HEK293 (cell line): Measurements from ENCODE around the gene NARS2.
A peak's percentile ranks its signal among the peaks of the same experiment; 100 is the strongest.

ENCODE experiments used
- CTCF ChIA-PET: fragments of 350-600 bp; formaldehyde crosslinking; extraction: SDS; loops from one replicate; lab custom pipeline; 2021; ENCODE audit warnings: antibody characterized with exemption; lab: Yijun Ruan, JAX
- POLR2A ChIA-PET: fragments of 300-600 bp; formaldehyde crosslinking; extraction: SDS; loops from one replicate; lab custom pipeline; 2020; ENCODE audit warnings: antibody characterized with exemption, inconsistent platforms; lab: Yijun Ruan, JAX
- H3K27ac ChIP-seq: fragments of 200-500 bp; sonication (Bioruptor generic); 2 replicates; pipeline ENCODE4 v1.5.1; 2014; ENCODE audit warnings: low read depth, low read length, control low read depth, inconsistent platforms; ENCODE audit errors: extremely low read depth
- H3K36me3 ChIP-seq, 2 experiments: fragments of 200-500 bp in 1 of 2; sonication (Bioruptor generic) in 1 of 2; 1 replicate in 1 of 2; 2 replicates in 1 of 2; pipeline ENCODE4 v1.5.1; 2014 to 2017; ENCODE audit warnings: inconsistent platforms in 2 of 2, low read length in 2 of 2; ENCODE audit not compliant: control insufficient read depth in 2 of 2, insufficient read depth in 1 of 2
- H3K4me1 ChIP-seq: fragments of 200-500 bp; sonication (Bioruptor generic); 2 replicates; pipeline ENCODE4 v1.5.1; 2014; ENCODE audit warnings: mild to moderate bottlenecking, low read length, inconsistent platforms; ENCODE audit not compliant: control insufficient read depth, insufficient read depth
- H3K4me3 ChIP-seq: 2 replicates; pipeline ENCODE4 v1.5.1; 2011; ENCODE audit warnings: low read depth, mild to moderate bottlenecking, control low read depth, low read length, moderate library complexity
- H3K9me3 ChIP-seq: fragments of 200-500 bp; sonication (Bioruptor generic); 2 replicates; pipeline ENCODE4 v1.5.1; 2014; ENCODE audit warnings: low read depth, low read length, inconsistent platforms; ENCODE audit not compliant: control insufficient read depth, insufficient read depth
- KLF17 ChIP-seq: fragments of 450-650 bp; formaldehyde crosslinking; IDR thresholded peaks from 2 replicates; pipeline ENCODE4 v1.5.1; 2016; ENCODE audit warnings: missing biosample characterization, missing genetic modification characterization
- KLF8 ChIP-seq: fragments of 450-650 bp; formaldehyde crosslinking; IDR thresholded peaks from 2 replicates; pipeline ENCODE4 v1.5.1; 2016; ENCODE audit warnings: missing biosample characterization, missing genetic modification characterization
- SETDB1 ChIP-seq: IDR thresholded peaks from one replicate; pipeline ENCODE4 v1.6.1; 2017; ENCODE audit warnings: mild to moderate bottlenecking, low read length, moderate library complexity, mixed read lengths; ENCODE audit not compliant: insufficient read length
- TRIM28 ChIP-seq: IDR thresholded peaks from 2 replicates; pipeline ENCODE4 v1.6.1; 2011; ENCODE audit warnings: low read length, control low read depth, borderline replicate concordance
- ZBTB49 ChIP-seq: fragments of 450-650 bp; formaldehyde crosslinking; IDR thresholded peaks from 2 replicates; pipeline ENCODE4 v1.5.1; 2016; ENCODE audit warnings: missing biosample characterization, missing genetic modification characterization, low read depth
- ZFP41 ChIP-seq: fragments of 450-650 bp; formaldehyde crosslinking; IDR thresholded peaks from 2 replicates; pipeline ENCODE4 v1.5.1; 2016; ENCODE audit warnings: missing biosample characterization, missing genetic modification characterization, borderline replicate concordance
- ZFP69B ChIP-seq: fragments of 450-650 bp; formaldehyde crosslinking; IDR thresholded peaks from 2 replicates; pipeline ENCODE4 v1.5.1; 2016; ENCODE audit warnings: missing biosample characterization, missing genetic modification characterization
- ZNF184 ChIP-seq: fragments of 450-650 bp; IDR thresholded peaks from 2 replicates; pipeline ENCODE4 v1.5.1; 2018; ENCODE audit warnings: missing biosample characterization, mild to moderate bottlenecking, missing genetic modification characterization
- ZNF23 ChIP-seq: fragments of 450-650 bp; formaldehyde crosslinking; IDR thresholded peaks from 2 replicates; pipeline ENCODE4 v1.5.1; 2016; ENCODE audit warnings: missing biosample characterization, missing genetic modification characterization, borderline replicate concordance
- ZNF350 ChIP-seq: fragments of 450-650 bp; formaldehyde crosslinking; IDR thresholded peaks from 2 replicates; pipeline ENCODE4 v1.5.0; 2017; ENCODE audit warnings: missing biosample characterization, mild to moderate bottlenecking, missing genetic modification characterization
- ZNF426 ChIP-seq: fragments of 450-650 bp; formaldehyde crosslinking; IDR thresholded peaks from 2 replicates; pipeline ENCODE4 v1.5.1; 2017; ENCODE audit warnings: missing biosample characterization, missing genetic modification characterization, mild to moderate bottlenecking, inconsistent platforms, moderate library complexity
- ZNF510 ChIP-seq: fragments of 450-650 bp; formaldehyde crosslinking; IDR thresholded peaks from 2 replicates; pipeline ENCODE4 v1.5.1; 2018; ENCODE audit warnings: mild to moderate bottlenecking, missing genetic modification characterization, missing biosample characterization; ENCODE audit not compliant: insufficient replicate concordance
- ZNF548 ChIP-seq: fragments of 450-650 bp; formaldehyde crosslinking; IDR thresholded peaks from 2 replicates; pipeline ENCODE4 v1.5.1; 2016; ENCODE audit warnings: missing biosample characterization, missing genetic modification characterization
- ZNF558 ChIP-seq: fragments of 450-650 bp; formaldehyde crosslinking; IDR thresholded peaks from 2 replicates; pipeline ENCODE4 v1.5.1; 2016; ENCODE audit warnings: missing biosample characterization, missing genetic modification characterization
- ZNF610 ChIP-seq: fragments of 450-650 bp; formaldehyde crosslinking; IDR thresholded peaks from 2 replicates; pipeline ENCODE4 v1.5.1; 2016; ENCODE audit warnings: missing biosample characterization, missing genetic modification characterization, borderline replicate concordance
- ZNF626 ChIP-seq: fragments of 450-650 bp; sonication (Bioruptor Pico); formaldehyde crosslinking; IDR thresholded peaks from 2 replicates; pipeline ENCODE4 v1.5.1; 2018; ENCODE audit warnings: missing biosample characterization, missing genetic modification characterization, inconsistent platforms
- ZNF664 ChIP-seq: fragments of 450-650 bp; formaldehyde crosslinking; IDR thresholded peaks from 2 replicates; pipeline ENCODE4 v1.5.1; 2016; ENCODE audit warnings: missing biosample characterization, missing genetic modification characterization
- ZNF707 ChIP-seq: fragments of 450-650 bp; formaldehyde crosslinking; IDR thresholded peaks from 2 replicates; pipeline ENCODE4 v1.5.1; 2016; ENCODE audit warnings: missing biosample characterization, missing genetic modification characterization
- TF ChIP-seq, protein P1 (sequence below): fragments of 450-650 bp; formaldehyde crosslinking; IDR thresholded peaks from 2 replicates; pipeline ENCODE4 v1.5.1; 2016; ENCODE audit warnings: missing biosample characterization, missing genetic modification characterization
- TF ChIP-seq, protein P2 (sequence below): fragments of 450-650 bp; formaldehyde crosslinking; IDR thresholded peaks from 2 replicates; pipeline ENCODE4 v1.5.1; 2016; ENCODE audit warnings: missing biosample characterization, missing genetic modification characterization, low read depth

Gene NARS2

DNA sequence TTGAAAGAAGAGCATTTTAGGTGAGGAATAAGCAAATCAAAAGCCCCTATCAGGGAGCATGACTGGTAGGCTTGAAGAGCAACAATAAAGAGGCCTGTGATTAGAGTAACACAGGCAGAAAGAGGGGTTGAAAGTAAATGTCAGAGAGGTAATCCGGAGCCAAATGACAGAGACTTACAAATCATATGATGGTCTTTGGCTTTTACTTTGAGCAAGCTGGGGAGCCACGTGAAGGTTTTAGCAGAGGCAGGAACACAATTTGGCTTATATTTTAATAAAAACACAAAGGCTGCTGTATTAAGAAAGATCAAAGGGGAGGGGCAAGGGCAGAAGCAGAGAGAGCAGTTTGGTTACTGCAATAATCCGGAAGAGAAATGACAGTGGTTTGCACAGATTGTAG lies 12.8 kb upstream of the NARS2 start (continued):
- TF ChIP-seq KLF17 (no peak), ZNF23 (tag by site-specific recombination) (no peak)

DNA sequence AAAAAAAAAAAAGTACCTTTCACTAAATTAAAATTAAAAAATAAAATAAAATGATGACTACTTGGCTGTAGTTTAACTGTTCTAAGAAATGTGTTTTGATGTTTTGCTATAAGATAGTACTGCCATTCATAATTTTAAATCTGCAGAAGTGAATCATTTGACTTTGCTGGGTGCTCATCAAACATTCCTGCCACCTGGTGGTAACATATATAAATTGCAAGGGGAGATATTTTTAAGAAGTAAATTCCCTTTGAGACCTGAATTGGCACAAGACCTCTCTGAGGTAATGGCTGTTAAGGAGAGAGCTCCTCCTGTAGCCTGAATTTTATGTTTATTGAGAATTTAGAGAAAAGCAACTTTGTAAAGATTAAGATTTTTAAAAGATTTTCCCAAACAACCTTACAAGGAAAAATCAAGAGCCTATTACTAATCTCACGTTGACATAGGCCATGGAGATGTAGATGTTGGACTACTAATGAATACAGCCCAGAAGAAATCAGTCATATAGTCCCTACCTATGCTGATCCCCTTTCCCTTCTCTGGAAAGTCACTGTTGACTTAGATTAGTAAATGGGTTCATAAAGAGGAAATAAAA lies 11.9 kb upstream of the NARS2 start:
- Histone ChIP-seq H3K9me3 (no peaks in the 10 kb centered on the region), H3K4me3 (no peak overlapping the region), H3K4me1 (no peaks in the 10 kb centered on the region), H3K27ac (no peak overlapping the region), H3K36me3 (no peaks in the 10 kb centered on the region)
- CTCF ChIA-PET = interaction anchor here (0.6 to 1.9 kb wide), 5 partner anchors 20 to 250 kb away, joined by 3 to 10 read pairs (median 4); no protein-coding TSS in a partner anchor
- TF ChIP-seq ZNF426 (tag by site-specific recombination) = no peak
- no peak for TF ChIP-seq ZNF350
- no peak for TF ChIP-seq ZNF548 (tag by site-specific recombination)
- no peak for TF ChIP-seq ZNF558 (tag by site-specific recombination)
- TF ChIP-seq ZBTB49 (tag by site-specific recombination) = no peak
- POLR2A ChIA-PET = no interaction called here

DNA sequence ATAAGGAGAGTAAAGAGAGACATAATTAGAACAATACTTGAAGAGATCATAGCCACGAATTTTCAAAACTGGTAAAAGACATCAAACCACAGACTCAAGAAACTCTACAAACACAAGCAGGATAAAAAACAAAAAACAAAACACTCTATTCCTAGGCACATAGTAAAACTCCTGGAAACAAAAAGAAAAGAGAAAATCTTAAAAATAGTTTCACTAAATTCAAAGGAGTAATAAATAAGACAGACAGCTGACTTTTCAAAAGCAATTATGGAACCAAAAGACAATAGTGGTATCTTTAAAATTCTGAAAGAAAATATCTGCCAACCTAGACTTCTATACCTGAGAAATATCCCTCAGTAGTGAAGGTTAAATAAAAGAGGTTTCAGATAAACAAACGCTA lies 9.2 kb upstream of the NARS2 start:
- no peaks in the 10 kb centered on the region for H3K36me3 ChIP-seq
- TF ChIP-seq ZFP69B (tag by site-specific recombination) (no peak), ZNF626 (tag by site-specific recombination) (0 out of 2 replicates have a peak, but pooled peaks have one; percentile 4), ZNF558 (tag by site-specific recombination) (peak; percentile 79), ZNF707 (tag by site-specific recombination) (no peak), TRIM28 (peak; percentile 87), ZNF610 (tag by site-specific recombination) (0 out of 2 replicates have a peak, but pooled peaks have one; percentile 23), SETDB1 (peak; percentile 92), ZNF510 (peak; percentile 41), ZFP41 (tag by site-specific recombination) (no peak), KLF8 (tag by site-specific recombination) (no peak), ZNF184 (tag by site-specific recombination) (no peak), ZNF664 (no peak)
- TF ChIP-seq, protein P1, sequence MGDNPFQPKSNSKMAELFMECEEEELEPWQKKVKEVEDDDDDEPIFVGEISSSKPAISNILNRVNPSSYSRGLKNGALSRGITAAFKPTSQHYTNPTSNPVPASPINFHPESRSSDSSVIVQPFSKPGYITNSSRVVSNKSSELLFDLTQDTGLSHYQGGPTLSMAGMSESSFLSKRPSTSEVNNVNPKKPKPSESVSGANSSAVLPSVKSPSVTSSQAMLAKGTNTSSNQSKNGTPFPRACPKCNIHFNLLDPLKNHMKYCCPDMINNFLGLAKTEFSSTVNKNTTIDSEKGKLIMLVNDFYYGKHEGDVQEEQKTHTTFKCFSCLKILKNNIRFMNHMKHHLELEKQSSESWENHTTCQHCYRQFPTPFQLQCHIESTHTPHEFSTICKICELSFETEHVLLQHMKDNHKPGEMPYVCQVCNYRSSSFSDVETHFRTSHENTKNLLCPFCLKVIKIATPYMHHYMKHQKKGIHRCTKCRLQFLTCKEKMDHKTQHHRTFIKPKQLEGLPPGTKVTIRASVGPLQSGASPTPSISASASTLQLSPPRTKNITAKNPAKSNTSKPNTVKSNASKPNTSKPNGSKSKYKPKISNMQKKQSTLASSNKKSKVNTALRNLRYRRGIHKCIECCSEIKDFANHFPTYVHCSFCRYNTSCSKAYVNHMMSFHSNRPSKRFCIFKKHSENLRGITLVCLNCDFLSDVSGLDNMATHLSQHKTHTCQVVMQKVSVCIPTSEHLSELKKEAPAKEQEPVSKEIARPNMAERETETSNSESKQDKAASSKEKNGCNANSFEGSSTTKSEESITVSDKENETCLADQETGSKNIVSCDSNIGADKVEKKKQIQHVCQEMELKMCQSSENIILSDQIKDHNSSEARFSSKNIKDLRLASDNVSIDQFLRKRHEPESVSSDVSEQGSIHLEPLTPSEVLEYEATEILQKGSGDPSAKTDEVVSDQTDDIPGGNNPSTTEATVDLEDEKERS = 0 out of 2 replicates have a peak, but pooled peaks have one; percentile 10
- TF ChIP-seq, protein P2, sequence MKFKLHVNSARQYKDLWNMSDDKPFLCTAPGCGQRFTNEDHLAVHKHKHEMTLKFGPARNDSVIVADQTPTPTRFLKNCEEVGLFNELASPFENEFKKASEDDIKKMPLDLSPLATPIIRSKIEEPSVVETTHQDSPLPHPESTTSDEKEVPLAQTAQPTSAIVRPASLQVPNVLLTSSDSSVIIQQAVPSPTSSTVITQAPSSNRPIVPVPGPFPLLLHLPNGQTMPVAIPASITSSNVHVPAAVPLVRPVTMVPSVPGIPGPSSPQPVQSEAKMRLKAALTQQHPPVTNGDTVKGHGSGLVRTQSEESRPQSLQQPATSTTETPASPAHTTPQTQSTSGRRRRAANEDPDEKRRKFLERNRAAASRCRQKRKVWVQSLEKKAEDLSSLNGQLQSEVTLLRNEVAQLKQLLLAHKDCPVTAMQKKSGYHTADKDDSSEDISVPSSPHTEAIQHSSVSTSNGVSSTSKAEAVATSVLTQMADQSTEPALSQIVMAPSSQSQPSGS (tag by site-specific recombination) = no peak
- no peaks in the 10 kb centered on the region for H3K9me3 ChIP-seq
- CTCF ChIA-PET = interaction anchor here (0.8 kb wide), 1 partner anchor 592 kb away, joined by 3 read pairs; no protein-coding TSS in a partner anchor
- POLR2A ChIA-PET = no interaction called here
- H3K4me3 ChIP-seq = no peak overlapping the region
- no peak overlapping the region for H3K27ac ChIP-seq
- H3K4me1 ChIP-seq = no peaks in the 10 kb centered on the region
